Measurements from ENCODE around the gene PRB3.
A peak's percentile ranks its signal among the peaks of the same experiment; 100 is the strongest.

The PRB3 gene

DNA sequence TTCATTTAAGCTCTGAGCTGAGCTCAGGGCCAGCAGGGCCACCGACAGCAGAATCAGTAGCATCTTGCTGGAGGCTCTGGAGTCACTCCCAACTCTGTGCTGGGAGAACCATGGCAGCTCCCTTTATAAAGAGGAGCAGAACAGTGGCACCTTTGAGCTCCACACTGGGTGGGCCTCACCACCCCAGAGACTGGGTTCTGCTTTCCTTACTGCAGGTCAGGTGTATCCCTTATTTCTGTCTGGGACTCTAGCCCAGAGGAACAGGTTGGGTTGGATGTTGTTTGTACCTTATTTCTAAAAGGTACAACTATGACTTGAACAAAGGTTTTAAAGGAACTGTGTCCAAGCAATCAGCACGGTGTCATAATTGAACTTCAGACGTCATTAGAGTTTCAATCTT lies at the start of gene PRB3:
PRB3 (minus strand) TSS at position 101 of the 400 bp plus-strand sequence; CDS start at position 63, 38 bp downstream.
- DNase-seq (ENCODE audit: low spot score) = no peak

DNA sequence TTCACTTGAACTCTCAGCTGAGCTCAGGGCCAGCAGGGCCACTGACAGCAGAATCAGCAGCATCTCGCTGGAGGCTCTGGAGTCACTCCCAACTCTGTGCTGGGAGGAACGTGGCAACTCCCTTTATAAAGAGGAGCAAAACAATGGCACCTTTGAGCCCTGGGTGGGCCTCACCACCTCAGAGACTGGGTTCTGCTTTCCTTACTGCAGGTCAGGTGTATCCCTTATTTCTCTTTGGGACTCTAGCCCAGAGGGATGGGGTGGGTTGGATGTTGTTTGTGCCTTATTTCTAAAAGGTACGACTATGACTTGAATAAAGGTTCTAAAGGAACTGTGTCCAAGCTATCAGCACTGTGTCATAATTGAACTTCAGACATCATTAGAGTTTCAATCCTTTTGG lies 40.8 kb upstream of the PRB3 start, which contains the start of gene PRB4:
PRB4 (minus strand) TSS at position 101 of the 400 bp plus-strand sequence; CDS start at position 63, 38 bp downstream.
- DNase-seq (ENCODE audit: low spot score) = no peak

DNA sequence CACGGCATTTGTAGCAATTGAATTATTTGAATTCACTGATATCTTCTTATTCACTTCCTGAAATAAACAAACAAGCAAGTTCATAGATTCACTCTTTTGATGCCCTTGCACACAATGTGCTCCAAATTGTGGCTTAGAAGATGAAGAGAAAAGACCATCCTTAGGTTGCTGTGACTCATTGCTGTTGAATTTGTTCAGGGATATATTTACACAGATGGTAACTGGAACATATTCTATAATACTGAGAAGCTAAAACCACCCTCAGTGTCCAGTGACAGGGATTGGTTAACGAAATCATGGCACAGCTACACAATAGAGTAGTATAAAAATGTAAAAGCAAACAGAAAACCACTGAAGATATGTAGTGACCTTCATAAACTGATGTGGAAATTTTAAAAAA lies 37.6 kb upstream of the PRB3 start:
- no peak for DNase-seq (ENCODE audit: low spot score)

DNA sequence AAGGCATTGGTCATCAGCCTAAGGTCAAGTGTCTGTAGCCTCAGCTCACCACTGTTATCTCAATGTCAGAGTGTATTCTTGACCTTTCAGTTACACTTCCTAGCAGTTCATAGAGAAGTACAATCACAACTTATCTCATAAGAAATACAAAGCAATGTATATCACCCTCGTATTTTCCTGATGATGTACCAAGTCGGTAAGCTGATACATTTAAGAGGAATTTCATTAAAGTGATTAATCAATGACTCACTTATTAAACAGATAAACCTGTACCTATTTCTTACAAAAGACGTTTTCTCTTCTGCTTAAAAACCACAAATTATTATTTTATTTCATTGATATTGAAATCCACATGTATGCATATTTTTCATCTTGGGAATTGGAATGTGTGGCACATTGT lies 3.9 kb upstream of the PRB3 start:
- DNase-seq (ENCODE audit: low spot score) = no peak

DNA sequence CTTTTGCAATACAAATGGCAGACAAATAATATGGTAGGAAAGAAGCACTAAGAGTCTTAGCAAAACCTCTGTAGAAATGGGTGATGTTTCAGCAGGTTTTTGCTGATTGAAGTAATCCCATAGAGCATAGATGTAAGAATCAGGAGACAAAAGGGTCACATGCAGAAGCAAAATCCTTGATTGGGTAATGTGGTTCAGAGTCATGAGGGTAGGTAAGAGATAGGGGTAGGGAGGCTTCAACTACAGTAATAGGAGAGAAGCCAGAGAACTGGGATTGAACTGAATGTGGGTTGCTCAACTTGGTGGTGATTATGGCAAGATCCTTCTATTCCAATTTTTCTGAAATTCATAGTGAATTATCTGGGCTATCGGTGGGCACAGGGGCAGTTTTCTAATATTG lies 5.0 kb downstream of the PRB3 start:
- DNase-seq (ENCODE audit: low spot score) = no peak

DNA sequence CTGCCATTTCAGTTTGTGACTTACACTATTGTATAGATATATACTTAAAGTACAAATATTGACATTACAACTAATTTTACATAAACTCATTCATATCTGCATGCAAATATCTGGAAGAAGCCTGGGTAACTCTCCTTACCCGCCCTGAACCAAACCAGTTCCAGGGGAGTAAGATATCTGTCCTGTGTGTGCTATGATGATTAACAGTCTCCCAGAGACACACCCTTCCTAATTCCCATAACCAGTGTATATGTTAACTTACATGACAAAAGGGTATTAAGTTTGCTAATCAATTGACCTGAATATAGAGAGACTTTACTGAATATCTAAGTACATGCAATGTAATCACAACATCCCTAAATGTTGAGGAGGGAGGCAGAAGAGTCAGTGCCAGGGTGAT lies 23.0 kb downstream of the PRB3 start:
- no peak for DNase-seq (ENCODE audit: low spot score)

DNA sequence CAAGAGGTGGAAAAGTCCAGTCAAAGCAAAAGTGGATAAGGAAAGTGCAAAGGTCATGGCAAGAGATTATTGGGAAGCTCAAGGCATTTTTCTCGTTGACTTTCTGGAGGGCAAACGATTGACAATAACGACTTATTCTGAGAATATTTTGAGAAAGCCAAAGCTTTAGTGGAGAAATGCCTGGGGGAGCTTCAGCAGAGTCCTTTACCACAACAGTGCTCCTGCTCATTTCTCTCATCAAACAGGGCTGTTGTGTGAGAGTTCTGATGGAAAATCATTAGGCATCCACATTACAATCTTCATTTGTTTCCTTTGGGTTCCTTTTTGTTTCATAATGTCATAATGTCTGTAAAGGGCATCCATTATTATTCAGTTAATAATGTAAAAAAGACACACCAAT lies 26.9 kb downstream of the PRB3 start:
- DNase-seq (ENCODE audit: low spot score) = no peak

DNA sequence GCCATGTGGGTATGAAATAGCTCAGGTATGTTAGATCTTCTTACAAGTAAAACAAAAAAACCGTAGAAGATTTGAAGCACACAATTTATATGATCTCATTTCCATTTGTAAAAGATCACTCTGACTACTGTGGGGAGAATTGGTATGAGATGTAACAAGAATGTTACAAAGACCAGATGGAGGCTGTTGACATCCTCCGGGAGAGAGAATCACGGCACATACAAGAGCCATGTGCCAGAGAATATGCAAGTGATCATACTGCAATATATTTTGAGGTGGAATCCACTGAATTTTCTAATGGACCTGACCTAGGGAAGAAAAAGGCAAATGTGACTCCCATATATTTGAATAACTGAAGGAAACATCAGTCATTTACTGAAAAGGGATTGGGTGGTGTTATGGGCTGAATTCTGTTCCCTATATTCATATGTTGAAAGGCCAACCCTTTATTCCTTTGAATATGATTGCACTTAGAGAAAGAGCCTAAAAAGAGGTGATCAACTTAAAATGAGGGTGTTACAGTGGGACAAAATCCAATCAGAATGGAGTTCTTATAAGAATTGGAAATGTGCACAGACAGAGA lies 29.1 kb downstream of the PRB3 start:
- no peak for DNase-seq (ENCODE audit: low spot score)

DNA sequence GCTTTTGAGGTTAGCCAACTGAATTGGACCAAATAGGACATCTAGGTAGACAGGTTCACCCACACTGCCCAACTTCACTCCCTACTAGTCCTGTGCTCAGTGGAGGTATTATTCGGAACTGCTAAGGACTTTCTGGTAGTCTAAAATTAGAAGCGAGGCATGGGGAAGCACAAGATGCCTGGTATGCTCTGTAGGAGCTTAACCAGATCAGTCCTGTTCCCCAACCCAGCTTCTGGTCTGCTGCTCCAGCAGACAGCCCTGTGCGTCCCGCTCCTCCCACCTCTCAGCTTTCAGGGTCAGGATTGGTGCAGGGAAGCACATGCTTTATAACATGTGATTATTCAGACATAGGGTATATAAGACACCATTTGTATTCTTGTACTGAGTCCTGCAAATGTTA lies 31.2 kb downstream of the PRB3 start:
- DNase-seq (ENCODE audit: low spot score) = no peak

DNA sequence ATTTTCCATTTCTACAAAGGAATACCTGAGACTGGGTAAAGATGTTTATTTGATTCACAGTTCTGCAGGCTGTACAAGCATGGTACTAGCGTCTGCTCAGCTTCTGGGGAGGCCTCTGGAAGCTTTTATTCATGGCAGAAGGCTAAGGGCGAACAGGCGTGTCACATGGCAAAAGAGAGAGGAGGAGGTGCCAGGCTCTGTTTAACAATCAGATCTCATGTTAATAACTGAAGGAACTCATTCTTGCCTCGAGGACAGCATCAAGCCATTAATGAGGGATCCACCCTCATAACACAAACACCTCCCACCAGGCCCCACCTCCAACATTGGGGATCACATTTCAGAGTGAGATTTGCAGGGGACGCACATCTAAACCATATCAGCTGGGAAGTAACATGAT lies 36.0 kb downstream of the PRB3 start:
- no peak for DNase-seq (ENCODE audit: low spot score)

DNA sequence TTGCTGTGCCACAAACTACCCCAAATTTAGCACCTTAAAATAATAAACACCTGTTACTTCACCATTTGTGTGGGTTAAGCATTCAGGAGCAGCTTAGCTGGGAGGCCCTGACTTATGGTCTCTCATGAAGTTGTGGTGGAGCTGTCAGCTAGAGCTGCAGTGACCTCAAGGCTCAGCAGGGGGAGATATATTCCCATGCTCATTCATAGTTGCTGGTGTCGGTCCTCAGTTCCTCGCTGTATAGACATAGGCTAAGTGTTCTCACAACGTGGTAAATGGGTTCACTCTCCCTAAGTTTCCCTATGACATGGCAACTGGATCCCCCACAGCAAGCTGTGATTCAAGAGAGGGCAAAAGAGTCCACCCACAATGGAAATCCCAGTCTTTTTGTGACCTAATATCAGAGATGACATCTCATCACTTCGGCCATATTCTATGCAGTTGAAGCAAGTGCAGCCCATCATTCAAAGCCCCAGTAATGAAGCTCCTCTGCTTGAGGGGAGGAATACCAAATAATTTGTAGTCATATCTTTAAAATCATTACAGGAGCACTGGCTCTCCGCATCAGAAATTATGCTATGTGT lies 41.1 kb downstream of the PRB3 start:
- DNase-seq (ENCODE audit: low spot score) = peak; percentile 4

DNA sequence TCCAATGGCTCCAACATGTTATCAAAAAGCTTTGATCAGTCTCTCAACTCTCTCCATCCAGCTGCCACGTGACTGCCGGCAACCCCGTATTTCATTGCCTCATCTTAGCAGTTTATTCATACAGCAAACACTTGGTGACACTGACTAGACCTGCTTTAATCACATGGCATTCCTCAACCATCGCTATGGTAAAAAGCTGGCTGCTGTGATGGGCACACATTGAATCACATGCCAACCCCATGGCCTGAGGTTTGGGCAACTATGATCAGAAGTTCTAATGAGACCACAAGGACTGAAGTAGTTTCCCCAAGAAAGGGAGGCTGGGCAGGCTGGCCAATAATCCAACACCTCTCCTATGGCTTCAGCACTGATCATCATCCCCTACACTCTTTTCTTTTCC lies 42.1 kb downstream of the PRB3 start:
- no peak for DNase-seq (ENCODE audit: low spot score)

Measured in CD4-positive, alpha-beta T cell treated with Interleukin-6 at 100 ng/mL for 8 hours (primary cell).